Purkinje cell (primary cell): Measurements from ENCODE around the gene ERAL1. TPM values are rescaled to one million over a fixed set of nuclear protein-coding genes. Genes with fewer than 3 reads are reported as not detected.

Source experiments
- polyA plus RNA-seq: library from polyadenylated mRNA; unstranded; fragments of >200 nt; fragmentation: Nextera tagmentation; gene quantifications from 2 replicates; pipeline ENCODE4 v1.2.1, GENCODE V29; 2014

The ERAL1 gene
- polyA plus RNA-seq, result 43.5 and 54.3 TPM in 2 replicates

GRCh38 chr17:28854457-28855335 lies at the start of gene ERAL1:
ERAL1 (plus strand) TSS chr17:28855016; CDS start chr17:28855035, 19 bp downstream.

GRCh38 chr17:28842282-28843012 lies 12.4 kb upstream of the ERAL1 start, which contains the start of gene FAM222B:
FAM222B (minus strand) TSS chr17:28842790; CDS start chr17:28766667, 76,123 bp downstream.

GRCh38 chr17:28896884-28897768 lies 42.3 kb downstream of the ERAL1 start, which contains the start of gene FLOT2:
FLOT2 (minus strand) TSS chr17:28897733; CDS start chr17:28897574, 159 bp downstream.

GRCh38 chr17:28902819-28903545 lies 48.2 kb downstream of the ERAL1 start, which contains the start of gene DHRS13:
DHRS13 (minus strand) TSS chr17:28903079; CDS start chr17:28902944, 135 bp downstream.

Other genes starting within 250 kb of the ERAL1 start
- 9.8 and 10.9 TPM in 2 replicates for gene RSKR, start 240.8 kb upstream of the ERAL1 start, polyA plus RNA-seq
- gene BLTP2, start 209.9 kb upstream of the ERAL1 start, polyA plus RNA-seq, result 4.0 and 4.4 TPM in 2 replicates
- 174 and 197 TPM in 2 replicates for gene SDF2, start 193.1 kb upstream of the ERAL1 start, polyA plus RNA-seq
- gene SUPT6H, start 192.8 kb upstream of the ERAL1 start, polyA plus RNA-seq, result 17.7 and 23.4 TPM in 2 replicates
- gene PROCA1, start 143.1 kb upstream of the ERAL1 start, polyA plus RNA-seq, result 0.74 and 1.7 TPM in 2 replicates
- gene RAB34, start 137.1 kb upstream of the ERAL1 start, polyA plus RNA-seq, result 4.9 and 7.8 TPM in 2 replicates
- 1,067 and 1,205 TPM in 2 replicates for gene RPL23A, start 135.0 kb upstream of the ERAL1 start, polyA plus RNA-seq
- gene TLCD1, start 128.8 kb upstream of the ERAL1 start, polyA plus RNA-seq, result 3.3 and 3.5 TPM in 2 replicates
- gene NEK8, start 126.2 kb upstream of the ERAL1 start, polyA plus RNA-seq, result 2.3 TPM in 1 of 2 replicates, not detected in the other
- 0.57 TPM in 1 of 2 replicates, not detected in the other for gene TRAF4, start 111.0 kb upstream of the ERAL1 start, polyA plus RNA-seq
- gene FAM222B, start 12.2 kb upstream of the ERAL1 start, polyA plus RNA-seq, result 10.6 and 11.9 TPM in 2 replicates
- gene FLOT2, start 42.7 kb downstream of the ERAL1 start, polyA plus RNA-seq, result 12.4 and 26.7 TPM in 2 replicates
- 3.5 and 4.2 TPM in 2 replicates for gene DHRS13, start 48.1 kb downstream of the ERAL1 start, polyA plus RNA-seq
- 3.7 and 6.0 TPM in 2 replicates for gene PHF12, start 96.5 kb downstream of the ERAL1 start, polyA plus RNA-seq
- gene SEZ6, start 151.0 kb downstream of the ERAL1 start, polyA plus RNA-seq, result 2.2 and 8.5 TPM in 2 replicates
- gene PIPOX, start 188.1 kb downstream of the ERAL1 start, polyA plus RNA-seq, result 2.9 and 5.3 TPM in 2 replicates